ENCODE results near the gene SLC26A9. TPM values are rescaled to one million over a fixed set of nuclear protein-coding genes. Genes with fewer than 3 reads are reported as not detected.

The SLC26A9 gene
- total and polyA plus RNA-seq, 2 donors (not counting 3 experiments of a cell fraction or from before 2014, with no cell fraction given) = 0.10 to 0.20 TPM

- Histone ChIP-seq H2AFZ (ENCODE audit: low read depth, low read length) (no peak overlapping the region), H3K4me1 (ENCODE audit: control insufficient read depth, extremely low read depth, insufficient read depth, low read length) (peaks cover 12% of the 10 kb centered on the region), H4K20me1 (replicated peaks; ENCODE audit: control insufficient read depth, extremely low read depth, insufficient read depth, low read length) (no peaks in the 10 kb centered on the region), H3K36me3 (ENCODE audit: control insufficient read depth in 2 of 2, extremely low read depth in 1 of 2, insufficient read depth in 2 of 2, low read length in 2 of 2) (no peaks in the 10 kb centered on the region), H3K9me3 (replicated peaks; ENCODE audit: control insufficient read depth, insufficient read depth, low read length) (no peaks in the 10 kb centered on the region), H3K27me3 (ENCODE audit: control insufficient read depth in 2 of 2, insufficient read depth in 2 of 2, low read length in 2 of 2) (peaks cover 10 to 16% of the 10 kb centered on the region in 2 experiments), H3K9me1 (replicated peaks; ENCODE audit: control insufficient read depth, extremely low read depth, insufficient read depth, low read length) (no peaks in the 10 kb centered on the region), H3K79me2 (ENCODE audit: control insufficient read depth, insufficient read depth, low read length) (no peaks in the 10 kb centered on the region), H3K4me2 (ENCODE audit: insufficient read depth, low read length) (no peak overlapping the region), H3K9ac (replicated peaks; ENCODE audit: extremely low read depth, insufficient read depth, low read length) (no peak overlapping the region), H3K27ac (ENCODE audit: insufficient read depth, low read depth, low read length) (no peak overlapping the region), H3K4me3 (replicated peaks in 1 of 3; ENCODE audit: insufficient read depth in 1 of 3, low read depth in 1 of 3, low read length in 3 of 3) (no peak overlapping the region)
- DNase-seq (ENCODE audit: low read depth, low spot score) = no peak
- TF ChIP-seq POLR2A (IDR thresholded peaks at IDR 0.05; ENCODE audit: low read depth, low read length) (no peak), JUN (IDR thresholded peaks at IDR 0.05; ENCODE audit: borderline replicate concordance, insufficient read depth, insufficient read length, low read depth) (no peak), EZH2 (IDR thresholded peaks at IDR 0.05; ENCODE audit: borderline replicate concordance, low read depth, low read length, severe bottlenecking) (no peak), FOS (IDR thresholded peaks at IDR 0.05; ENCODE audit: borderline replicate concordance, insufficient read depth, low read length) (no peak), POLR2AphosphoS5 (IDR thresholded peaks at IDR 0.05; ENCODE audit: insufficient read depth, low read depth, low read length) (no peak), MYC (IDR thresholded peaks at IDR 0.05; ENCODE audit: low read depth, low read length) (no peak), GATA2 (IDR thresholded peaks at IDR 0.05; ENCODE audit: insufficient read depth, insufficient read length, low read depth, low read length) (no peak), MAX (IDR thresholded peaks at IDR 0.05; ENCODE audit: insufficient read depth, insufficient read length) (no peak), CTCF (IDR thresholded peaks at IDR 0.05; ENCODE audit: extremely low read depth in 1 of 2, insufficient read depth in 1 of 2, low read depth in 1 of 2, low read length in 2 of 2) (no peak)
- ChIA-PET POLR2A (no interaction called here), CTCF (interaction anchor here (9.3 kb wide), 1 partner anchor 37 kb away, joined by 67 read pairs; no protein-coding TSS in a partner anchor)
- intact Hi-C loops (cut with micrococcal nuclease) = no loop called here
- dilution Hi-C loops (cut with MboI; ENCODE audit: extremely low pct_ligation_motif_present, low sequenced_read_pairs) = no loop called here
- FAIRE-seq = no peak
- BruUV-seq (replicated peaks) = no TSS peak
Observed at GRCh38 chr1:205940710-205941109, 2.5 kb downstream of the SLC26A9 start.
